ENCODE data around the gene CASS4. TPM values are rescaled to one million over a fixed set of nuclear protein-coding genes. Genes with fewer than 3 reads are reported as not detected.

Gene CASS4
- total and polyA plus RNA-seq, 2 donors (not counting 3 experiments of a cell fraction or from before 2014, with no cell fraction given), result not detected

GRCh38 chr20:56483970-56484369 lies 71.9 kb downstream of the CASS4 start:
- Histone ChIP-seq H3K9ac (replicated peaks; ENCODE audit: extremely low read depth, insufficient read depth, low read length) (no peak overlapping the region), H3K4me2 (ENCODE audit: insufficient read depth, low read length) (no peak overlapping the region), H3K9me1 (replicated peaks; ENCODE audit: control insufficient read depth, extremely low read depth, insufficient read depth, low read length) (no peaks in the 10 kb centered on the region), H4K20me1 (replicated peaks; ENCODE audit: control insufficient read depth, extremely low read depth, insufficient read depth, low read length) (no peaks in the 10 kb centered on the region), H3K4me1 (ENCODE audit: control insufficient read depth, extremely low read depth, insufficient read depth, low read length) (no peaks in the 10 kb centered on the region), H3K4me3 (replicated peaks in 1 of 3; ENCODE audit: insufficient read depth in 1 of 3, low read depth in 1 of 3, low read length in 3 of 3) (no peak overlapping the region), H3K36me3 (ENCODE audit: control insufficient read depth in 2 of 2, extremely low read depth in 1 of 2, insufficient read depth in 2 of 2, low read length in 2 of 2) (peaks cover 8 to 16% of the 10 kb centered on the region in 2 experiments), H3K79me2 (ENCODE audit: control insufficient read depth, insufficient read depth, low read length) (no peaks in the 10 kb centered on the region), H2AFZ (ENCODE audit: low read depth, low read length) (no peak overlapping the region), H3K27ac (ENCODE audit: insufficient read depth, low read depth, low read length) (no peak overlapping the region), H3K9me3 (replicated peaks; ENCODE audit: control insufficient read depth, insufficient read depth, low read length) (no peaks in the 10 kb centered on the region), H3K27me3 (ENCODE audit: control insufficient read depth in 2 of 2, insufficient read depth in 2 of 2, low read length in 2 of 2) (no peaks in the 10 kb centered on the region)
- ChIA-PET POLR2A (no interaction called here), CTCF (interaction anchor here (1.4 kb wide), 1 partner anchor 72 kb away, joined by 4 read pairs; the partner anchor contains the start of gene CASS4)
- no peak for TF ChIP-seq FOS (IDR thresholded peaks at IDR 0.05; ENCODE audit: borderline replicate concordance, insufficient read depth, low read length)
- no peak for TF ChIP-seq CTCF (IDR thresholded peaks at IDR 0.05; ENCODE audit: extremely low read depth in 1 of 2, insufficient read depth in 1 of 2, low read depth in 1 of 2, low read length in 2 of 2)
- TF ChIP-seq MAX (IDR thresholded peaks at IDR 0.05; ENCODE audit: insufficient read depth, insufficient read length), result no peak
- no peak for TF ChIP-seq MYC (IDR thresholded peaks at IDR 0.05; ENCODE audit: low read depth, low read length)
- TF ChIP-seq JUN (IDR thresholded peaks at IDR 0.05; ENCODE audit: borderline replicate concordance, insufficient read depth, insufficient read length, low read depth), result no peak
- no peak for TF ChIP-seq POLR2AphosphoS5 (IDR thresholded peaks at IDR 0.05; ENCODE audit: insufficient read depth, low read depth, low read length)
- TF ChIP-seq GATA2 (IDR thresholded peaks at IDR 0.05; ENCODE audit: insufficient read depth, insufficient read length, low read depth, low read length), result no peak
- DNase-seq (ENCODE audit: low read depth, low spot score), result no peak
- intact Hi-C loops (cut with micrococcal nuclease) (no loop called here), dilution Hi-C loops (cut with MboI; ENCODE audit: extremely low pct_ligation_motif_present, low sequenced_read_pairs) (no loop called here)
- FAIRE-seq, result no peak
- no TSS peak for BruUV-seq (replicated peaks)
